Neural progenitor cell (in vitro differentiated cells): ENCODE results near the gene CHIA. TPM values are rescaled to one million over a fixed set of nuclear protein-coding genes. Genes with fewer than 3 reads are reported as not detected.

ENCODE experiments used
- DNase-seq: peaks from one replicate; pipeline ENCODE4 v3.0.0-alpha.2; 2016; ENCODE audit warnings: low spot score
- H2AFZ ChIP-seq: fragments of 200-600 bp; sonication (generic); replicated peaks from 2 replicates; pipeline ENCODE4 v1.6.1; 2016; ENCODE audit warnings: antibody characterized with exemption
- H3F3A ChIP-seq: fragments of 200-600 bp; sonication (generic); 2 replicates; pipeline ENCODE4 v1.6.1; 2016; ENCODE audit warnings: antibody characterized with exemption, low read depth
- H3K27ac ChIP-seq: fragments of 200-600 bp; sonication (generic); 2 replicates; pipeline ENCODE4 v1.5.1; 2016; ENCODE audit warnings: mild to moderate bottlenecking
- H3K27me3 ChIP-seq: fragments of 200-600 bp; sonication (generic); 2 replicates; pipeline ENCODE4 v1.6.1; 2016; ENCODE audit warnings: mild to moderate bottlenecking, moderate library complexity
- H3K36me3 ChIP-seq: fragments of 200-600 bp; sonication (generic); 2 replicates; pipeline ENCODE4 v1.5.1; 2016
- H3K4me1 ChIP-seq: fragments of 200-600 bp; sonication (generic); 2 replicates; pipeline ENCODE4 v1.6.1; 2016; ENCODE audit warnings: mixed run types
- H3K4me2 ChIP-seq: fragments of 200-600 bp; sonication (generic); 2 replicates; pipeline ENCODE4 v1.6.1; 2016
- H3K4me3 ChIP-seq: fragments of 200-600 bp; sonication (generic); 2 replicates; pipeline ENCODE4 v1.5.1; 2016
- H3K79me2 ChIP-seq: fragments of 200-600 bp; sonication (generic); 2 replicates; pipeline ENCODE4 v1.6.1; 2016; ENCODE audit warnings: low read depth
- H3K9ac ChIP-seq: fragments of 200-600 bp; sonication (generic); 2 replicates; pipeline ENCODE4 v1.6.1; 2016
- H3K9me3 ChIP-seq: fragments of 200-600 bp; sonication (generic); 2 replicates; pipeline ENCODE4 v1.5.1; 2016; ENCODE audit warnings: low read depth
- H4K20me1 ChIP-seq: fragments of 200-600 bp; sonication (generic); 2 replicates; pipeline ENCODE4 v1.6.1; 2016; ENCODE audit warnings: low read depth
- H3K27ac Mint-ChIP-seq: 3 replicates; pipeline ENCODE4 v1.8.0; 2021; ENCODE audit warnings: mixed read lengths
- H3K27me3 Mint-ChIP-seq: 2 replicates; pipeline ENCODE4 v1.8.0; 2022; ENCODE audit warnings: low read depth, mild to moderate bottlenecking, inconsistent platforms, moderate library complexity, mixed read lengths; ENCODE audit not compliant: insufficient read depth
- H3K36me3 Mint-ChIP-seq: 3 replicates; pipeline ENCODE4 v1.8.0; 2021; ENCODE audit warnings: mixed read lengths
- H3K4me1 Mint-ChIP-seq: 3 replicates; pipeline ENCODE4 v1.8.0; 2021; ENCODE audit warnings: mixed read lengths
- H3K4me3 Mint-ChIP-seq: 3 replicates; pipeline ENCODE4 v1.8.0; 2021; ENCODE audit warnings: mild to moderate bottlenecking, moderate library complexity, mixed read lengths
- H3K9me3 Mint-ChIP-seq: 3 replicates; pipeline ENCODE4 v1.8.0; 2020; ENCODE audit warnings: mixed read lengths
- EZH2 ChIP-seq: fragments of 200-600 bp; sonication (generic); IDR thresholded peaks from 2 replicates; pipeline ENCODE4 v1.6.1; 2017; ENCODE audit warnings: antibody characterized with exemption, mild to moderate bottlenecking, moderate library complexity
- EZH2phosphoT487 ChIP-seq: fragments of 200-600 bp; sonication (generic); IDR thresholded peaks from 2 replicates; pipeline ENCODE4 v1.6.1; 2017; ENCODE audit warnings: antibody characterized with exemption
- total RNA-seq: library from RNA; depleted of rRNA; stranded (reverse); fragments of >200 nt; gene quantifications from 2 replicates; pipeline ENCODE4 v1.2.3, GENCODE V29; 2015; ENCODE audit warnings: low replicate concordance
- TF ChIP-seq, protein P1 (sequence below): fragments of 200-600 bp; sonication (generic); IDR thresholded peaks from 2 replicates; pipeline ENCODE4 v1.5.1; 2017; ENCODE audit warnings: antibody characterized with exemption, mild to moderate bottlenecking

Gene CHIA
- total RNA-seq, 1 donor from 2014 or later, result not detected

DNA sequence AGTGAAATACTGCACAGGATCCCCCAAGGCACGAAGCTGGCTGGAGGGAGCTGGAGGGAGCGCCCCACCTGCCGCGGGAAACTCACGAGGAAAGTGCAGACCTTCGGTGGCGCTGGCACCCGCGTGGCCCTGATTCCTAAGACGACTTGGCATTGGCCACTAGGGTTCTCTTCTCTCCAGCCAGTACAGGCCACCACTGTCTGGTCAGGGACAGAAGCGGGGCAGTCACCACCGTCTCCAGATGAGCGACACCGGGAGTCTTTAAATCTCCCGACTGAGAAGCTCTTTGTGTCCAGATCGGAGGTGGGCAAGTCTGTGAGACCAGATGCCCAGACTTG lies 19.2 kb upstream of the CHIA start:
- Mint-ChIP-seq H3K27ac (no peak overlapping the region), H3K4me3 (no peak overlapping the region), H3K36me3 (no peaks in the 10 kb centered on the region), H3K9me3 (no peaks in the 10 kb centered on the region), H3K4me1 (no peaks in the 10 kb centered on the region), H3K27me3 (no peaks in the 10 kb centered on the region)
- peak overlapping the region; percentile 35 for H2AFZ ChIP-seq
- H3K27ac ChIP-seq, result no peak overlapping the region
- peaks cover 9% of the 10 kb centered on the region for H3K4me1 ChIP-seq
- H3K79me2 ChIP-seq, result no peaks in the 10 kb centered on the region
- H3K9ac ChIP-seq, result no peak overlapping the region
- DNase-seq, result no peak
- no peaks in the 10 kb centered on the region for H3F3A ChIP-seq
- H4K20me1 ChIP-seq, result no peaks in the 10 kb centered on the region
- TF ChIP-seq EZH2phosphoT487 (no peak), EZH2 (no peak)
- TF ChIP-seq, protein P1, sequence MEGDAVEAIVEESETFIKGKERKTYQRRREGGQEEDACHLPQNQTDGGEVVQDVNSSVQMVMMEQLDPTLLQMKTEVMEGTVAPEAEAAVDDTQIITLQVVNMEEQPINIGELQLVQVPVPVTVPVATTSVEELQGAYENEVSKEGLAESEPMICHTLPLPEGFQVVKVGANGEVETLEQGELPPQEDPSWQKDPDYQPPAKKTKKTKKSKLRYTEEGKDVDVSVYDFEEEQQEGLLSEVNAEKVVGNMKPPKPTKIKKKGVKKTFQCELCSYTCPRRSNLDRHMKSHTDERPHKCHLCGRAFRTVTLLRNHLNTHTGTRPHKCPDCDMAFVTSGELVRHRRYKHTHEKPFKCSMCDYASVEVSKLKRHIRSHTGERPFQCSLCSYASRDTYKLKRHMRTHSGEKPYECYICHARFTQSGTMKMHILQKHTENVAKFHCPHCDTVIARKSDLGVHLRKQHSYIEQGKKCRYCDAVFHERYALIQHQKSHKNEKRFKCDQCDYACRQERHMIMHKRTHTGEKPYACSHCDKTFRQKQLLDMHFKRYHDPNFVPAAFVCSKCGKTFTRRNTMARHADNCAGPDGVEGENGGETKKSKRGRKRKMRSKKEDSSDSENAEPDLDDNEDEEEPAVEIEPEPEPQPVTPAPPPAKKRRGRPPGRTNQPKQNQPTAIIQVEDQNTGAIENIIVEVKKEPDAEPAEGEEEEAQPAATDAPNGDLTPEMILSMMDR, result no peak
- no peaks in the 10 kb centered on the region for H3K9me3 ChIP-seq
- no peaks in the 10 kb centered on the region for H3K36me3 ChIP-seq
- no peak overlapping the region for H3K4me3 ChIP-seq
- H3K27me3 ChIP-seq, result no peaks in the 10 kb centered on the region
- H3K4me2 ChIP-seq, result peak overlapping the region; percentile 54

DNA sequence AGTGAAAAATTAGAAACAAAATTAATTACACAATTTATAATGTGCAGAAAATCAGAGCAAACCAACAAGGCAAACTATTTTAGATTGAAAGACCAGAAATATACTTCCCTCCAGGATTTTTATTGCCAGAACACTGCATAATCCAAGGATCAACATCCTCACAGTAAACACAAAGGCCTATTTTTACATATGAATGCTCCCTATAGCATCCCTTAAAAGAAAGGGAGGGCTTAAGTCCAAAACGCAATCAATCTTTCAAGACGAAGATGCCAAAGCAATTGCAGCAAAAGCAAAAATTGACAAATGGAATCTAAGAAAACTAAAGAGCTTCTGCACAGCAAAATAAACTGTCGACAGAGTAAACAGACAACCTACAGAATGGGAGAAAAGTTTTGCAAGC lies 18.6 kb upstream of the CHIA start:
- Histone ChIP-seq H3K9me3 (no peaks in the 10 kb centered on the region), H3K79me2 (no peaks in the 10 kb centered on the region), H3K27me3 (no peaks in the 10 kb centered on the region), H2AFZ (peak overlapping the region; percentile 35), H4K20me1 (no peaks in the 10 kb centered on the region), H3K4me1 (peaks cover 9% of the 10 kb centered on the region), H3K36me3 (no peaks in the 10 kb centered on the region), H3K4me2 (peak overlapping the region; percentile 54), H3K9ac (no peak overlapping the region), H3K27ac (no peak overlapping the region), H3F3A (no peaks in the 10 kb centered on the region), H3K4me3 (no peak overlapping the region)
- H3K4me1 Mint-ChIP-seq, result no peaks in the 10 kb centered on the region
- no peaks in the 10 kb centered on the region for H3K27me3 Mint-ChIP-seq
- H3K27ac Mint-ChIP-seq, result no peak overlapping the region
- no peak for TF ChIP-seq EZH2
- TF ChIP-seq, protein P1, result no peak
- no peak for TF ChIP-seq EZH2phosphoT487
- H3K4me3 Mint-ChIP-seq, result no peak overlapping the region
- H3K9me3 Mint-ChIP-seq, result no peaks in the 10 kb centered on the region
- peak; percentile 11 for DNase-seq
- no peaks in the 10 kb centered on the region for H3K36me3 Mint-ChIP-seq

DNA sequence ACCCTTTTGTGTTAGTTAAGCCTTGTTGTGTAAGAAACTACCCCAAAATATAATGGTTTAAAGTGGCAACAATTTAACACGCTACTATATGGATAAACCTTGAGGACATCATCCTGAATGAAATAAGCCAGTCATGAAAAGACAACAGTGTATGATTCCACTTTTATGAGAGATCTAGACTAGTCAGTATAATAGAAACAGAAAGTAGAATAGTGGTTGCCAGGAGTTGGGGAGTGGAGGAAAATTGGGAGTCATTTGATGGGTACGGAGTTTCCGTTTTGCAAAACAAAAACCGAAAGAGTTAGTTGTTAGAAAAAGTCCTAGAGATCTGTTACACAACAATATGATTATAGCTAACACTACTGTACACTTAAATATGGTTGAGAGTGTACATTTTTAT lies 16.0 kb upstream of the CHIA start:
- no peaks in the 10 kb centered on the region for H3K4me1 Mint-ChIP-seq
- peak overlapping the region; percentile 18 for H2AFZ ChIP-seq
- H3K27me3 Mint-ChIP-seq, result no peaks in the 10 kb centered on the region
- H3K9ac ChIP-seq, result no peak overlapping the region
- no peak overlapping the region for H3K27ac ChIP-seq
- peaks cover 9% of the 10 kb centered on the region for H3K4me1 ChIP-seq
- H3K9me3 Mint-ChIP-seq, result no peaks in the 10 kb centered on the region
- no peak overlapping the region for H3K27ac Mint-ChIP-seq
- no peaks in the 10 kb centered on the region for H3F3A ChIP-seq
- no peak overlapping the region for H3K4me3 Mint-ChIP-seq
- no peaks in the 10 kb centered on the region for H3K36me3 Mint-ChIP-seq
- no peak overlapping the region for H3K4me2 ChIP-seq
- H3K27me3 ChIP-seq, result no peaks in the 10 kb centered on the region
- H3K9me3 ChIP-seq, result no peaks in the 10 kb centered on the region
- TF ChIP-seq EZH2phosphoT487, result no peak
- TF ChIP-seq EZH2, result no peak
- TF ChIP-seq, protein P1, result no peak
- no peak for DNase-seq
- H3K36me3 ChIP-seq, result no peaks in the 10 kb centered on the region
- no peaks in the 10 kb centered on the region for H3K79me2 ChIP-seq
- no peaks in the 10 kb centered on the region for H4K20me1 ChIP-seq
- H3K4me3 ChIP-seq, result no peak overlapping the region

DNA sequence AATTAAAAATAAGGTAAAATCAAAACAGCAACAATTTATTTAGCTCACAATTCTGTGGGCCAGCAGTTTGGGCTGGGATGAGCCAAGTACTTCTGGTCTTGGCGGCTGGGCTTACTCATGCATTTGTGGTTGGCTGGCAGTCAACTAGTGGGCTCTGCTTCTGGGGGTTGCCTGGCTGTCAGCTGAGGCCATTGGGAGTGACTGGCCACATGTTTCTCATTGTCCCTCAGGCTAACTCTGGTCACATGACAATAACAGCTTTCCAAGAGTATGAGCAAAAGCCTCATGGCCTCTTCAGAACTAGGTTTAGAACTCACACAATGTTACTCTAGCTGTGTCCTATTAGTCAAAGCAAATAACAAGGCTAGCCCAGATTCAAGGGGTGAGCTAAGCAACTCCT lies 15.6 kb upstream of the CHIA start:
- no peak for DNase-seq
- no peaks in the 10 kb centered on the region for H3K36me3 ChIP-seq
- no peaks in the 10 kb centered on the region for H3K9me3 ChIP-seq
- H3K9me3 Mint-ChIP-seq, result no peaks in the 10 kb centered on the region
- no peak overlapping the region for H3K4me3 ChIP-seq
- H3K9ac ChIP-seq, result no peak overlapping the region
- H3K27me3 Mint-ChIP-seq, result no peaks in the 10 kb centered on the region
- H3K79me2 ChIP-seq, result no peaks in the 10 kb centered on the region
- no peaks in the 10 kb centered on the region for H3K27me3 ChIP-seq
- no peak overlapping the region for H3K27ac Mint-ChIP-seq
- H3F3A ChIP-seq, result no peaks in the 10 kb centered on the region
- peaks cover 9% of the 10 kb centered on the region for H3K4me1 ChIP-seq
- no peaks in the 10 kb centered on the region for H4K20me1 ChIP-seq
- no peak overlapping the region for H2AFZ ChIP-seq
- no peaks in the 10 kb centered on the region for H3K36me3 Mint-ChIP-seq
- TF ChIP-seq EZH2phosphoT487, result no peak
- no peak for TF ChIP-seq EZH2
- TF ChIP-seq, protein P1, result no peak
- H3K4me3 Mint-ChIP-seq, result no peak overlapping the region
- H3K4me1 Mint-ChIP-seq, result no peaks in the 10 kb centered on the region
- no peak overlapping the region for H3K27ac ChIP-seq
- H3K4me2 ChIP-seq, result no peak overlapping the region
